Measurements from ENCODE around the gene RSL24D1. TPM values are rescaled to one million over a fixed set of nuclear protein-coding genes. Genes with fewer than 3 reads are reported as not detected.

RSL24D1 gene
- total RNA-seq (2022; extraction: Qiagen RNA extraction; ENCODE audit: low read depth), result 70.2 to 143 TPM (median 90.0 TPM) in 5 replicates

GRCh38 chr15:55196458-55197361 lies at the start of gene RSL24D1:
Gene RSL24D1 (minus strand): TSS chr15:55196941. CDS start chr15:55196890, 51 bp downstream.

Other genes with a start within 250 kb of the RSL24D1 start
- 8.5 to 16.7 TPM (median 11.4 TPM) in 5 replicates for gene RAB27A, start 92.9 kb upstream of the RSL24D1 start, total RNA-seq (2022; extraction: Qiagen RNA extraction; ENCODE audit: low read depth)
- 14.7 to 34.7 TPM (median 25.2 TPM) in 5 replicates for gene PIGBOS1, start 122.2 kb upstream of the RSL24D1 start, total RNA-seq (2022; extraction: Qiagen RNA extraction; ENCODE audit: low read depth)
- 9.4 to 14.5 TPM (median 13.1 TPM) in 5 replicates for gene PIGB, start 122.3 kb upstream of the RSL24D1 start, total RNA-seq (2022; extraction: Qiagen RNA extraction; ENCODE audit: low read depth)
- 26.7 to 41.0 TPM (median 36.6 TPM) in 5 replicates for gene CCPG1, start 211.4 kb upstream of the RSL24D1 start, total RNA-seq (2022; extraction: Qiagen RNA extraction; ENCODE audit: low read depth)
- 1.9 to 5.6 TPM (median 3.7 TPM) in 5 replicates for gene PIERCE2, start 211.6 kb upstream of the RSL24D1 start, total RNA-seq (2022; extraction: Qiagen RNA extraction; ENCODE audit: low read depth)

Data from A549 treated with ZK216348 at 1 μM for 4 hours (cell line).